ENCODE measurements around the gene PTPRE. TPM values are rescaled to one million over a fixed set of nuclear protein-coding genes. Genes with fewer than 3 reads are reported as not detected.
A peak's percentile ranks its signal among the peaks of the same experiment; 100 is the strongest.

Gene PTPRE
- polyA plus RNA-seq, 1 of the 3 experiments (the other 2 are of a cell fraction) = 11.8 TPM

DNA sequence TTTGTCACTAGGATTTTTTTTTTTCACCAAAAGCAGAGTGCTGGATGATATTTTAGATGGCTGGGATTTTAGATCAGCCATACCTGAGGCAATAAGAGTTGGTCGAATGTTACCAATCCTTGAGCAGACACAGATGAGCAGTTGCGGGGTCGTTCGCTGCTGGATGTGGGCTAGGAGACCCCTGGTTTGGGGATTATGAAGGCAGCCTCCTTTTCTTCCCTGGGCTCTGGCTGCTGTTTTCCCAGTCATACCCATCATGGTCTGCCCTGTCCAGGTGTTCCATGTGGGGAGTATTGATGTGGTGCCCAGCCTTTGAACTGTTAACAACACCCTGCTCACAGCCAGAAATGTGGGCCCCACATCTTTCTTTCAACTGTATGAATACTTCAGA lies 5.0 kb downstream of the PTPRE start:
- peaks cover 0 to 19% of the 10 kb centered on the region in 2 experiments; a peak in 2 of 4 replicates for H3K4me1 ChIP-seq (ENCODE audit: control insufficient read depth in 1 of 2, insufficient read depth in 2 of 2, low read depth in 1 of 2, low read length in 1 of 2)
- no peaks in the 10 kb centered on the region; the same call in 1 of the 2 replicates for H3K79me2 ChIP-seq (ENCODE audit: insufficient read depth)
- H3K4me2 ChIP-seq = no peak overlapping the region
- POLR2A ChIA-PET = no interaction called here
- H3F3A ChIP-seq (replicated peaks; ENCODE audit: insufficient read depth) = peaks cover 4% of the 10 kb centered on the region
- no peak for DNase-seq
- no peak overlapping the region for H2AFZ ChIP-seq (ENCODE audit: low read depth)
- no peaks in the 10 kb centered on the region for H4K20me1 ChIP-seq (ENCODE audit: insufficient read depth)
- no peaks in the 10 kb centered on the region for H3K27me3 ChIP-seq (ENCODE audit: insufficient read depth)
- CTCF ChIA-PET = interaction anchor here (1.7 to 13.6 kb wide), 2 partner anchors 99 to 160 kb away, joined by 4 to 389 read pairs; no protein-coding TSS in a partner anchor
- no peak overlapping the region for H3K9ac ChIP-seq
- 85% methylated on average over 3 of the region's 4 CpGs for WGBS (ENCODE audit: low lambda C conversion rate)
- H3K27ac ChIP-seq (ENCODE audit: low read depth in 2 of 2, low read length in 1 of 2) = no peak overlapping the region
- H3K36me3 ChIP-seq (replicated peaks in 1 of 2; ENCODE audit: control insufficient read depth in 1 of 2, insufficient read depth in 2 of 2, low read length in 1 of 2) = no peaks in the 10 kb centered on the region
- TF ChIP-seq ELF1 (IDR thresholded peaks at IDR 0.05) (no peak), JUND (IDR thresholded peaks at IDR 0.05) (no peak), SMC3 (IDR thresholded peaks at IDR 0.05; ENCODE audit: low read depth, low read length) (no peak), MXI1 (IDR thresholded peaks at IDR 0.05; ENCODE audit: low read depth, low read length) (no peak), EP300 (IDR thresholded peaks at IDR 0.05; ENCODE audit: borderline replicate concordance in 1 of 2, low read depth in 1 of 2, low read length in 1 of 2) (no peak)
- TF ChIP-seq, protein P1, sequence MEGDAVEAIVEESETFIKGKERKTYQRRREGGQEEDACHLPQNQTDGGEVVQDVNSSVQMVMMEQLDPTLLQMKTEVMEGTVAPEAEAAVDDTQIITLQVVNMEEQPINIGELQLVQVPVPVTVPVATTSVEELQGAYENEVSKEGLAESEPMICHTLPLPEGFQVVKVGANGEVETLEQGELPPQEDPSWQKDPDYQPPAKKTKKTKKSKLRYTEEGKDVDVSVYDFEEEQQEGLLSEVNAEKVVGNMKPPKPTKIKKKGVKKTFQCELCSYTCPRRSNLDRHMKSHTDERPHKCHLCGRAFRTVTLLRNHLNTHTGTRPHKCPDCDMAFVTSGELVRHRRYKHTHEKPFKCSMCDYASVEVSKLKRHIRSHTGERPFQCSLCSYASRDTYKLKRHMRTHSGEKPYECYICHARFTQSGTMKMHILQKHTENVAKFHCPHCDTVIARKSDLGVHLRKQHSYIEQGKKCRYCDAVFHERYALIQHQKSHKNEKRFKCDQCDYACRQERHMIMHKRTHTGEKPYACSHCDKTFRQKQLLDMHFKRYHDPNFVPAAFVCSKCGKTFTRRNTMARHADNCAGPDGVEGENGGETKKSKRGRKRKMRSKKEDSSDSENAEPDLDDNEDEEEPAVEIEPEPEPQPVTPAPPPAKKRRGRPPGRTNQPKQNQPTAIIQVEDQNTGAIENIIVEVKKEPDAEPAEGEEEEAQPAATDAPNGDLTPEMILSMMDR (IDR thresholded peaks at IDR 0.05) = no peak
- H3K9me3 ChIP-seq = no peaks in the 10 kb centered on the region
- H3K9me2 ChIP-seq = no peaks in the 10 kb centered on the region
- no peak overlapping the region for H3K4me3 ChIP-seq (ENCODE audit: low read depth in 2 of 2, low read length in 1 of 2)

DNA sequence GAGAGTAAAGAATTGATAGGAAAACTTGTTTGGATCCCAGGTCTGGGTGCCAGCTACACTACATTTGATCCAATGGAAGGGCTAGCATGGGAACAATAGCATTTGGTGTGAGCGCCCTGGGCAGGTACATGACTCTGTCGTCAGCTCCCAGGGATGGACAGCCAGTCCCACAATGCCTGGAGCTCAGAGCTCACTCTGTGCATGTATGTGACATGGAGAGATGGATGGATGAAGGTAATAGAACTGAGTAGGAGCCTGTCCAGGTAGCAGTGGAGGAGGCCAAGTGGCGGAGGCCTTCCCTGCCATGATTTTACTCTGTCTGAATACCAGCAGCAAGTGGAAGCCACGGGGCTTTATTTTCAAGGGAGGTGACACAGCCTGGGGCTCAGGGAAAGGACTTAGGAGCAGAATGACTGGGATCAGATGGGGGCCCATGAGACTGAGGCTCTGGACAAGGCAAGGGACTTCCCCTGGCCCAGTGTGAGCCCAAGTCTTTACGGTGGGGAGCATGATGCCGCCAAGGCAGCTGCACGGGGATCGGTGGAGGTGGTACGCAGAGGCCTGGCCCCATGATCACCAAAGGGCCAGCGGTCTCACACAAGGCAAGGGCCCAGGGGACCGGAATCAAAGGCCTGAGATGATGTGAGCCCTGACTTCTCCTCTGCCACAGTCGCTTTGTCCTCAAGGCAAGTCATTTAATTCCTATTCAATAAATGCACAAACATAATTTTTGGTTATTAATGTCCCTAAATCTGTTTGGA lies 5.9 kb downstream of the PTPRE start:
- 86% methylated on average over 9 of the region's 12 CpGs for WGBS (ENCODE audit: low lambda C conversion rate)
- no peaks in the 10 kb centered on the region for H3K9me3 ChIP-seq
- CTCF ChIA-PET = interaction anchor here (0.7 to 13.6 kb wide), 5 partner anchors 9 to 261 kb away, joined by 3 to 389 read pairs (median 4); no protein-coding TSS in a partner anchor
- no peaks in the 10 kb centered on the region; the same call in 1 of the 2 replicates for H3K79me2 ChIP-seq (ENCODE audit: insufficient read depth)
- no peak overlapping the region for H3K4me2 ChIP-seq
- POLR2A ChIA-PET = interaction anchor here (0.7 kb wide), 1 partner anchor 227 kb away, joined by 3 read pairs; no protein-coding TSS in a partner anchor
- no peak overlapping the region for H3K9ac ChIP-seq
- peaks cover 4% of the 10 kb centered on the region for H3F3A ChIP-seq (replicated peaks; ENCODE audit: insufficient read depth)
- H3K4me1 ChIP-seq (ENCODE audit: control insufficient read depth in 1 of 2, insufficient read depth in 2 of 2, low read depth in 1 of 2, low read length in 1 of 2) = peaks cover 0 to 17% of the 10 kb centered on the region in 2 experiments; a peak in 2 of 4 replicates
- H4K20me1 ChIP-seq (ENCODE audit: insufficient read depth) = no peaks in the 10 kb centered on the region
- no peaks in the 10 kb centered on the region for H3K36me3 ChIP-seq (replicated peaks in 1 of 2; ENCODE audit: control insufficient read depth in 1 of 2, insufficient read depth in 2 of 2, low read length in 1 of 2)
- peak; percentile 4 for DNase-seq
- no peaks in the 10 kb centered on the region for H3K9me2 ChIP-seq
- no peak overlapping the region for H3K4me3 ChIP-seq (ENCODE audit: low read depth in 2 of 2, low read length in 1 of 2)
- H3K27me3 ChIP-seq (ENCODE audit: insufficient read depth) = no peaks in the 10 kb centered on the region
- H3K27ac ChIP-seq (ENCODE audit: low read depth in 2 of 2, low read length in 1 of 2) = peak overlapping the region in 1 of 2 experiments; percentile 28; a peak in 2 of 4 replicates
- H2AFZ ChIP-seq (ENCODE audit: low read depth) = no peak overlapping the region
- TF ChIP-seq JUND (IDR thresholded peaks at IDR 0.05) (no peak), FOXM1 (IDR thresholded peaks at IDR 0.05; ENCODE audit: low read depth) (no peak), FOSL2 (IDR thresholded peaks at IDR 0.05; ENCODE audit: borderline replicate concordance, low read depth) (no peak), GABPA (IDR thresholded peaks at IDR 0.05; ENCODE audit: low read depth) (no peak), EP300 (IDR thresholded peaks at IDR 0.05; ENCODE audit: borderline replicate concordance in 1 of 2, low read depth in 1 of 2, low read length in 1 of 2) (no peak), TEAD4 (IDR thresholded peaks at IDR 0.05; ENCODE audit: borderline replicate concordance, insufficient read depth) (no peak), TCF12 (IDR thresholded peaks at IDR 0.05) (no peak), RFX5 (IDR thresholded peaks at IDR 0.05; ENCODE audit: low read length) (no peak), MXI1 (IDR thresholded peaks at IDR 0.05; ENCODE audit: low read depth, low read length) (no peak), PBX3 (IDR thresholded peaks at IDR 0.05) (no peak), MEF2A (IDR thresholded peaks at IDR 0.05; ENCODE audit: borderline replicate concordance, low read depth) (no peak), CHD2 (IDR thresholded peaks at IDR 0.05; ENCODE audit: low read length, partially characterized antibody) (no peak), YY1 (IDR thresholded peaks at IDR 0.05; ENCODE audit: low read depth) (no peak), REST (IDR thresholded peaks at IDR 0.05; ENCODE audit: low read depth, low read length) (no peak)
- TF ChIP-seq, protein P2, sequence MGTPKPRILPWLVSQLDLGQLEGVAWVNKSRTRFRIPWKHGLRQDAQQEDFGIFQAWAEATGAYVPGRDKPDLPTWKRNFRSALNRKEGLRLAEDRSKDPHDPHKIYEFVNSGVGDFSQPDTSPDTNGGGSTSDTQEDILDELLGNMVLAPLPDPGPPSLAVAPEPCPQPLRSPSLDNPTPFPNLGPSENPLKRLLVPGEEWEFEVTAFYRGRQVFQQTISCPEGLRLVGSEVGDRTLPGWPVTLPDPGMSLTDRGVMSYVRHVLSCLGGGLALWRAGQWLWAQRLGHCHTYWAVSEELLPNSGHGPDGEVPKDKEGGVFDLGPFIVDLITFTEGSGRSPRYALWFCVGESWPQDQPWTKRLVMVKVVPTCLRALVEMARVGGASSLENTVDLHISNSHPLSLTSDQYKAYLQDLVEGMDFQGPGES (IDR thresholded peaks at IDR 0.05; ENCODE audit: low read depth, low read length) = no peak
